Stimulated activated naive CD8-positive, alpha-beta T cell treated with anti-CD3 and anti-CD28 coated beads, Interleukin-15, amount 100 ng/mL, for 72 hours (primary cell): Measurements from ENCODE around the gene PHYH.
A peak's percentile ranks its signal among the peaks of the same experiment; 100 is the strongest.
"Not testable (repeated sequence)": the region's sequence is repeated elsewhere in the genome, so short reads cannot be mapped to it uniquely, and the experiment has no call there.

Source experiments
- ATAC-seq: fragments of 150-1000 bp; cut with Tn5 transposase; 2 replicates; pipeline ENCODE4 v1.10.0; 2021; ENCODE audit warnings: mild to moderate bottlenecking, moderate library complexity
- DNase-seq, 2 donors: peaks; one replicate each; pipeline ENCODE4 v3.0.0; 2021 to 2022
- H3K27ac Mint-ChIP-seq, 2 donors: one replicate each; pipeline ENCODE4 v1.8.0; 2022; ENCODE audit warnings: mild to moderate bottlenecking in 2 of 2, mixed read lengths in 2 of 2, moderate library complexity in 2 of 2
- H3K27me3 Mint-ChIP-seq: one replicate; pipeline ENCODE4 v1.8.0; 2022; ENCODE audit warnings: mixed read lengths
- H3K4me1 Mint-ChIP-seq: one replicate; pipeline ENCODE4 v1.8.0; 2022; ENCODE audit warnings: mild to moderate bottlenecking, mixed read lengths
- H3K4me3 Mint-ChIP-seq, 2 donors: one replicate each; pipeline ENCODE4 v1.8.0; 2022; ENCODE audit warnings: mild to moderate bottlenecking in 2 of 2, mixed read lengths in 2 of 2, moderate library complexity in 1 of 2
- H3K9me3 Mint-ChIP-seq, 2 donors: one replicate each; pipeline ENCODE4 v1.8.0; 2022; ENCODE audit warnings: mixed read lengths in 2 of 2

Gene PHYH

DNA sequence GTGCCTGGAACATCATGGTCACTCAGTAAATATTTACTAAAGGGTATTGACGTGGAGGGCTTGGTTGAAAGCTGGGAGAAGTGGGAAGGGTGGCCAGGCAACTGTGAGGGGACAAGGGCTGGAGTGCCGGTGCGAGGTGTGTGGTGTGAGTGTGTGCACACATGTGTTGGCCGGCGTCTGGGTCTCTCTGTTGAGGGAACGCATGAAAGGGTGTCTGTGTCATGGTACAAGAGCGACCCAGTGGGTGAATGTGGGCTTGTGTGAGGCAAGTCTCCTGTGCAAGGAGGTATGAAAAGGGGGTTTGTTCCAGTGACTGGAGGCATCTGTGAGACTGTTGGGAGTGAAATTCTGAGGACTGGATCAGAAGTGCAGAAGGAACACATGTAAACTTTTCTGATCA is 36.3 kb downstream of the PHYH start:
- H3K27ac Mint-ChIP-seq = no peak overlapping the region
- DNase-seq (no peak), ATAC-seq (no peak)
- no peak overlapping the region for H3K4me3 Mint-ChIP-seq
- peaks cover 0 to 4% of the 10 kb centered on the region in 2 donors for H3K9me3 Mint-ChIP-seq
- no peaks in the 10 kb centered on the region for H3K4me1 Mint-ChIP-seq
- H3K27me3 Mint-ChIP-seq = peaks cover 20% of the 10 kb centered on the region

DNA sequence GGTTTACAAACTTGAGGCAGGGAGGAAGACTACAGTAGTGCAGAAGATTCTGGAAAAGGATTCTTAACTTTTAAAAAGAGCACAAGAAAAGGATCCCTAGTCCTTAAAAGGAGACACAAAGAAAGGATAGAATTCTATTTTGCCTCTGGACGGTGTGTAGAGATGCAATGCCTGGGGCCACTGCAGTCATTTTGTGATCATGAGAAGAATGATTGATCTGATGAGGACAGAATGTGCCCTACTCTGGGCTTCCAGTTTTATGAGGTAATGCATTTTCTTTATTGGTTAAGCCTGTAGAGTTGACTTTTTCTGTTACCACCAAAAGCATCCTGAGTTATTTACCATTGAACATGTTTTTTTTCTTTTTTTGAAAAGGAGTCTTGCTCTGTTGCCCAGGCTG is 37.4 kb downstream of the PHYH start:
- no peaks in the 10 kb centered on the region for H3K4me1 Mint-ChIP-seq
- peaks cover 0 to 4% of the 10 kb centered on the region in 2 donors for H3K9me3 Mint-ChIP-seq
- no peak for DNase-seq
- no peak overlapping the region for H3K27ac Mint-ChIP-seq
- peaks cover 20% of the 10 kb centered on the region for H3K27me3 Mint-ChIP-seq
- ATAC-seq = no peak
- no peak overlapping the region for H3K4me3 Mint-ChIP-seq

DNA sequence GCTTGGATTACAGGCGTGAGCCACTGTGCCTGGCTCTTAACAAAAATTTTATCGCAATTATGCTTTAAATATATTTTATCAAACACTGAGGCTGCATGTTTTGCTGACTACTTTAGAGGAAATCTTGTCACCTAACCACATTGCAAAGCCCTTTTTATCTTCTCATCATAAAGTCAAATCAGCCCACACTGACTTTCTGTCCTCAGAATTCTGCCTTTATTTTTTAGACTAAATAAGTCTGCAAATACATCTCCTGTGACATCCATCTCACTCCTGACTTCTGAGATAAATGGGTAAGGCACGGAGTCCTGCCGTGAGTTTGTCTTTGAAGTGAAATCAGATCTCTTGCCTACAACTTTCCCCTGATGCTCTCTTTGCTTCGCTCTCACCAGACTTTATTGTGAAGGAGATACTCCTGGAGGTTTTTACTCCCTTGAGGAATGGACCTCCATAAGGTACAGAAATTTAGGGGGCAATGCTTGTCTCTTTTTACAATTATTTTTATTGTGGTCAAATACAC is 42.2 kb downstream of the PHYH start:
- Mint-ChIP-seq H3K4me3 (no peak overlapping the region), H3K9me3 (peaks cover 0 to 4% of the 10 kb centered on the region in 2 donors), H3K27ac (no peak overlapping the region), H3K4me1 (no peaks in the 10 kb centered on the region), H3K27me3 (no peaks in the 10 kb centered on the region)
- ATAC-seq (no peak), DNase-seq (no peak)

DNA sequence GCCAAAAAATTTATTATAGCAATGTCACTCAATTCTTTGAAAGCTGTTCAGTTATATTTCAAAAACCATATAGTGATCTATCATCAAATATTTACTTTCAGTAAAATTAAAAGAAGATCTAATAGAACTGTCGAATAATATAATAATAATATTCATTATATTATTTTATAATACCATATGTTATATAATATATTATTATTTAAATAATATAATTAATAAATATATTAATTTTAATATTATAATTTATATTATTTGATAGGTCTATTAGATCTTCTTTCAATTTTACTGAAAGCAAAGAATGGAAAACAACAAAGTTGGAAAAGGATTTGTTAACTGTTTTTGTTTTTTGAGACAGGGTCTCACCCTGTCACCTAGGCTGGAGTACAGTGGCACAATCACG is 43.2 kb downstream of the PHYH start:
- Mint-ChIP-seq H3K9me3 (peaks cover 0 to 4% of the 10 kb centered on the region in 2 donors), H3K27ac (no peak overlapping the region), H3K27me3 (no peaks in the 10 kb centered on the region), H3K4me3 (no peak overlapping the region), H3K4me1 (no peaks in the 10 kb centered on the region)
- ATAC-seq (no peak), DNase-seq (no peak)

DNA sequence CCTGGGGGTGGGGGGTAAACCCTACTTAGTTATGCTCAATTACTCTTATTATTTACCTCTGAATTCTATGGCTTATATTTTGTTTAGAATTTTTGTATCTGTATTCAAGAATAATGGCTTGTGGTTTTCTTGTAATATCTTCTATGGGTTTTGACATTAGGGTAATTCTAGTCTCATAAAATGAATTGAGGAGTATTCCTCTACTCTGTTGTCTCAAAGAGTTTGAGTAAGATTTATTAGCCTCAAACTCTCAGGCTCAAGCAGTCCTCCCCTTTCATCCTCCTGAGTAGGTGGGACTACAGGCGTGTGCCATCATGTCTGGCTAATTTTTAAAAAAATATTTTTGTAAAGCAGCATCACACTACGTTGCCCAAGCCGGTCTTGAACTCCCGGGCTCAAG is 46.1 kb downstream of the PHYH start:
- no peak overlapping the region for H3K4me3 Mint-ChIP-seq

DNA sequence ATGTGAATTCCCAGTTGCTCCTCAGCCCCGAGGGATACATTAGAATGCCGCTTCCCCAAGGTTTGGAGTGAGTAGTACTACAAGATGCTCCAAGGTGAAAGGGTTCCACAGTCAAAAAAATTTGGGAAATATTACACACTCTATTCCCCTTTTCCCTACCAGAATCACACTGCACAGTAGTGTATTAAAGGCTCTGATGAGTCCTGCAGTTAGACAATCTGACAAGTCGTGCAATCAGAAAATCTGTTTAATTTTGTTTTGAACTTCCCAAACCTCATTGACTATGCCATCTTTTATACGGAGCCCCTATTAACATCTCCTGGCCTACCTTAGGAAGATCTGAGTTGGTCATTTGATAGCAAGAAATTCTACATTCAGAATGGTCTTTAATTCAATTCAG is 52.1 kb downstream of the PHYH start:
- H3K27me3 Mint-ChIP-seq = no peaks in the 10 kb centered on the region
- no peak overlapping the region for H3K4me3 Mint-ChIP-seq
- no peaks in the 10 kb centered on the region for H3K4me1 Mint-ChIP-seq
- ATAC-seq (no peak), DNase-seq (no peak)
- no peaks in the 10 kb centered on the region for H3K9me3 Mint-ChIP-seq
- H3K27ac Mint-ChIP-seq = no peak overlapping the region

More for the DNA sequence above, 46.1 kb downstream of the PHYH start:
- H3K27me3 Mint-ChIP-seq = no peaks in the 10 kb centered on the region
- H3K9me3 Mint-ChIP-seq = no peaks in the 10 kb centered on the region
- no peaks in the 10 kb centered on the region for H3K4me1 Mint-ChIP-seq
- ATAC-seq = no peak
- no peak for DNase-seq
- no peak overlapping the region for H3K27ac Mint-ChIP-seq

DNA sequence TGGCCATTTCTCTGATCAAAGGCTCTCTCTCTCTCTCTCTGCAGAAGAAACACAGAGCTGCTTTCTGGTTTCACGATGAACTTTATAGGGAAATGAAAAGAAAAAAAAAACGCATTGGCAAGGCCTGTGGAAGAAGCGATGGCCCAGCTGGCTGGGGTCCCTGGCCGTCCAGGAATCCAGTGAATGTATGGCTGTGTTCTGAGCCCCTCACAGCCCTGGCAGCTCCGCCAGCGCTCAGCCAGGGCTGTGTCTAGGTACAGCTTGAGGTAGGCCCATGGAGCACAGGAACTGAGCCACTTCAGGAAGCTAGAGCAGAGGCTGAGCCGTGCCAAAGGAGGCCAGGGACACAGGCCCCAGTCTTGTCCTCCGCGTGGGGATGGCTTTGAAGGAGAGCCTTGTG is 52.6 kb downstream of the PHYH start:
- ATAC-seq (no peak), DNase-seq (no peak)
- Mint-ChIP-seq H3K27me3 (no peaks in the 10 kb centered on the region), H3K4me3 (no peak overlapping the region), H3K4me1 (no peaks in the 10 kb centered on the region), H3K9me3 (no peaks in the 10 kb centered on the region), H3K27ac (no peak overlapping the region)

DNA sequence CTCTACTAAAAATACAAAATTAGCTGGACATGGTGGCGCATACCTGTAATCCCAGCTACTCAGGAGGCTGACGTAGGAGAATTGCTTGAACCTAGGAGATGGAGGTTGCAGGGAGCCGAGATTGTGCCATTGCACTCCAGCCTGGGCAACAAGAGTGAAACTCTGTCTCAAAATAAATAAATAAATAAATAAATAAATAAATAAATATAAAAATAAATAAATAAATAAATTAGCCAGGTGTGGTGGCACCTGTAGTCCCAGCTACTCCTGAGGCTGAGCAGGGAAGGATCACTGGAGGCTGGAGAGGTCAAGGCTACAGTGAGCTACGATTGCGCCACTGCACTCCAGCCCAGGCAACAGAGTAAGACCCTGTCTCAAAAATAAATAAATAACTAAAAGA is 57.6 kb downstream of the PHYH start:
- not testable (repeated sequence) for H3K9me3 Mint-ChIP-seq, DNase-seq, H3K4me3 Mint-ChIP-seq, H3K4me1 Mint-ChIP-seq, H3K27me3 Mint-ChIP-seq, H3K27ac Mint-ChIP-seq, ATAC-seq

DNA sequence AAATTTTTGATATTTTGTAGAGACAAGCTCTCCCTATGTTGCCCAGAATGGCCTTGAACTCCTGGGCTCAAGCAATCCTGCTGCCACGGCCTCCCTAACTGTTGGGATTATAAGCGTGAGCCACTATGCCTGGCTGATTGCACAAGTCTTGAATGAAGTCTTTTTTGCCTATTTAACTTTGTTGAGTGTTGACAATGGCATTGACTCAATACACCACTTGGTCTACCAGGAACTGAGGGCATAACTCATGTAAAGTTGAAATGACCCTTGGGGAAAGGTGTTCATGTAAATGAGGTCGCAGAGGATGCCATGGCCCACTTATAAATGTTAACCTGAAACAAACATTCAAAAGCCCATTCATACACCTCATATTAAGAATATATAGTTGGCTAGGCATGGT is 58.3 kb downstream of the PHYH start:
- ATAC-seq = no peak
- H3K27me3 Mint-ChIP-seq = no peaks in the 10 kb centered on the region
- no peaks in the 10 kb centered on the region for H3K9me3 Mint-ChIP-seq
- H3K4me1 Mint-ChIP-seq = no peaks in the 10 kb centered on the region
- no peak for DNase-seq
- H3K27ac Mint-ChIP-seq = no peak overlapping the region
- H3K4me3 Mint-ChIP-seq = no peak overlapping the region

DNA sequence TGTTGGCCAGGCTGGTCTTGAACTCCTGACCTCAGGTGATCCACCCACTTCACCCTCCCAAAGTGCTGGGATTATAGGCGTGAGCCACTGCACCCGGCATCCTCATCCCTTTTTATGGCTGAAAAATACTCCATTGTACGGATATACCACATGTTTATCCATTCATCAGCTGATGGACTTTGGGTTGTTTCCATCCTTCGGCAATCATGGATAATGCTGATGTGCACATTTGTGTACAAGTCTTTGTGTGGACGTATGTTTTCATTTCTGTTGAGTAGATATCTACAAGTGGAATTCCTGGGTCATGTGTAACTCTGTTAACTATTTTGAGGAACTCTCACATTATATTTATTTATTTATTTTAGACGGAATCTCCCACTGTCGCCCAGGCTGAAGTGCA is 59.9 kb downstream of the PHYH start:
- Mint-ChIP-seq H3K27ac (peak overlapping the region in 1 of 2 donors; percentile 63), H3K4me1 (no peaks in the 10 kb centered on the region), H3K9me3 (no peaks in the 10 kb centered on the region), H3K4me3 (no peak overlapping the region), H3K27me3 (no peaks in the 10 kb centered on the region)
- no peak for DNase-seq
- no peak for ATAC-seq

DNA sequence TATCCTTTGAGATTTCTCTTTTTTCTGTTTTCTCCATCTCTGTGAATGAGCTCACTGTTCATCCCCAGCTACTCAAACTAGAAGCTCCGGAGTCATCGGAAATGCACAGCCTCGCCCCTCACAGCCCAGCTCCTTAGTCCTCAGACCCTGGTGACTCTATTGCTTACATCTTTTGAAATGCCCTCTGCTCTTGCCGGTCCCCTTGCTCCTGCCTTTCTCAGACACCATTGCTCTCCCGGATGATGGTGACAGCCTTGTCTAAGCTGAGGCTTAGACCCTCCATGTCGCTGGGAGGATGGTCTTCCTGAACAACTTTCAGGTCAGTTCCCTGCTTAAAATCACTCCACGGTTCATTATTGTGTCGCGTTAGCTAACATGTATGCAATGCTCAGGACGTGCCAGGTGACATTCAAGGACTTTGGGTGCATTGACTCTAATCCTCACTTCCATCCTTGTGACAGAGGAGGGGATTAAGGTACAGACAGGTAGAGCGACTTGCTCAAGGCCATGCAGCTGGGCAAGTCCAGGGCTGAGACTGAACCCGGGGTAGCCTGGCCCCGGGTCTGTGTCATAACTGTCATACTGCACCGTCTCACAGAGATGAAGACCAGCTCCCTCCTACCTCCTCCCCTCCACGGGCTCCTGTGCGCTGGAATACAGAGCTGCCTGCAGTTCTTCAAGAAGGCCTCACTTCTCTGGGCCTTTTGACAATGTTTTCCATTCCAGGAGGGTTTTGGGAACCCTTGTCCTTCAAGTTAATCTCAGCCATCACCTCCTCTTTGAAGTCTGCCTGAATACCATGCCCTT is 61.4 kb downstream of the PHYH start:
- ATAC-seq (no peak), DNase-seq (no peak)
- Mint-ChIP-seq H3K27ac (no peak overlapping the region), H3K4me3 (no peak overlapping the region), H3K9me3 (no peaks in the 10 kb centered on the region), H3K27me3 (peaks cover 7% of the 10 kb centered on the region), H3K4me1 (no peaks in the 10 kb centered on the region)

DNA sequence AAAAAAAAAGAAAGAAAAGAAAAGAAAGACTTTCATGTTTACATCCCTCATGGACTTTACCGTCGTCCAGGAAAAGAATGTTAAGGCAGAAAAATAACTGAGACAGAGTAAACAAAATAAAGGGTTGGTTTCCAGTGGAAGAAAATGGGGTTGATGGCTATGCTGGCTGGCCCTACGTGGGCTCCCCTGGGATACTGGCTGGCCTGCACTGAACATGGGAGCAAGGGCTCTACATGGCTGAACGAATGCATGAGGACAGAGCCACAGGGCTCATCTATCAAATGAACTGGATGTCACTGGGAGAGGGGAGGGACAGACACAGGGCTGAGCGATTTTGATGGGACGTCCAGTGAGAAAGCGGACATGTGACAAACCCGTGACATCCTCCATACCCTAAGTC is 63.2 kb downstream of the PHYH start:
- no peak overlapping the region for H3K27ac Mint-ChIP-seq
- H3K27me3 Mint-ChIP-seq = peaks cover 9% of the 10 kb centered on the region
- DNase-seq (no peak), ATAC-seq (no peak)
- H3K4me3 Mint-ChIP-seq = no peak overlapping the region
- H3K9me3 Mint-ChIP-seq = no peaks in the 10 kb centered on the region
- no peaks in the 10 kb centered on the region for H3K4me1 Mint-ChIP-seq

DNA sequence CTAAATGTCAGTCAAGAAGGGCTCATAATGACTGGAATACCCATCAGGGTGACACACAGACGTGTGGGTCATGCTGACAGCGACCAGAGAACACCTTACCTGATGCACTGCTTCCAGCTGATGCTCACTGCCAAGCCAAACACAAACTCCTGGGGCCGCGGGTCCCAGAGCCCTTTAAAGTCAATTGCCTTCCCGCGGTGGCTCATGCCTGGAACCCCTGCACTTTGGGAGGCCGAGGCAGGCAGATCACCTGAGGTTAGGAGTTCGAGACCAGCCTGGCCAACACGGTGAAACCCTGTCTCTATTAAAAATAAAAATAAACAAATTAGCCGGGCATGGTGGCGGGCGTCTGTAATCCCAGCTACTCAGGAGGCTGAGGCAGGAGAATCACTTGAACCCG is 65.1 kb downstream of the PHYH start:
- not testable (repeated sequence) for H3K27ac Mint-ChIP-seq, ATAC-seq, DNase-seq, H3K4me1 Mint-ChIP-seq, H3K4me3 Mint-ChIP-seq, H3K27me3 Mint-ChIP-seq, H3K9me3 Mint-ChIP-seq

DNA sequence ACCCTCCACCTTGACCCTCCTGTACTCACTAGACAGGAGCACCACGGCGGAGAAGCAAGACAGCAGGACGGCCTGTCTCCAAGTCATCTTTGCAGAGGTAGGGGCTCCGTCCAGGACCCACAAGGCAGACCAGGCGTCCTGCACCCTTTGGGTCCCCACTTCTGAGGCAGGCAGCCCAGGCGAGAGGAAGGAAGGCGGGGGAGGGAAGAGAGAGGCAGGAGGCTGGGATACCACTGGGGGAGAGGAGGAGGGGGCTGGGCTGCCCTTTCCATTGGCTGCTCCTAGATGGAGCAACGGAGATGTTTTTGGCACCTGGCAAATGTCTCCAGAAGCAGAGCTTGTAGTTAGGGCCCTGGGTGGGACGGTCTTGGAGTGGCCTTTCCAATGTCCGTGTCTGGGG is 65.7 kb downstream of the PHYH start, which contains the start of gene UCMA:
Gene UCMA, minus strand, starts transcription at position 203 of the 400 bp plus-strand sequence. Its CDS starts 116 bp downstream, at position 87.
- H3K4me1 Mint-ChIP-seq = no peaks in the 10 kb centered on the region
- DNase-seq = no peak
- peaks cover 9% of the 10 kb centered on the region for H3K27me3 Mint-ChIP-seq
- H3K9me3 Mint-ChIP-seq = no peaks in the 10 kb centered on the region
- no peak within 1 kb of the TSS for H3K4me3 Mint-ChIP-seq
- ATAC-seq = no peak
- H3K27ac Mint-ChIP-seq = no peak within 1 kb of the TSS

DNA sequence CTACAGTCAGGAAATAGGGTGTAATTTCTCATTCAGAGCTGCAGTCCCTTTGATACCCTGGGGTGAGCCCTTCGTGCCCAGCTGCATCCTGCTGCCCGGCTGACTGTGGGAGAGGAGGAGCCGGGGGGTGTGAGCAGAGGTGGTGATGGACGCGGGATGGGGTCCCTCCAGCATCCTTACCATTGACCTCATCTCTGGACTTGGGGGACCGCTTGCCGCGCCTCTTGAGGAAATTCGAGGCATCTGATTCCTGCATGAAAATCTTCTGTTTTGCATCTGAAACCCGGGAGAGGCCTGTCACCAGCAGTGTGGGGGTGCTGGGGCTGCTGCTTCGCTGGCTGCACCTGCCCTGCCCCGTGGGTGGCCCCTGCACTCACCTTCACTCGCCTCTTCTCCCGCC is 66.5 kb downstream of the PHYH start:
- Mint-ChIP-seq H3K4me3 (no peak overlapping the region), H3K27ac (no peak overlapping the region), H3K27me3 (peaks cover 9% of the 10 kb centered on the region), H3K9me3 (no peaks in the 10 kb centered on the region), H3K4me1 (no peaks in the 10 kb centered on the region)
- ATAC-seq (no peak), DNase-seq (no peak)

DNA sequence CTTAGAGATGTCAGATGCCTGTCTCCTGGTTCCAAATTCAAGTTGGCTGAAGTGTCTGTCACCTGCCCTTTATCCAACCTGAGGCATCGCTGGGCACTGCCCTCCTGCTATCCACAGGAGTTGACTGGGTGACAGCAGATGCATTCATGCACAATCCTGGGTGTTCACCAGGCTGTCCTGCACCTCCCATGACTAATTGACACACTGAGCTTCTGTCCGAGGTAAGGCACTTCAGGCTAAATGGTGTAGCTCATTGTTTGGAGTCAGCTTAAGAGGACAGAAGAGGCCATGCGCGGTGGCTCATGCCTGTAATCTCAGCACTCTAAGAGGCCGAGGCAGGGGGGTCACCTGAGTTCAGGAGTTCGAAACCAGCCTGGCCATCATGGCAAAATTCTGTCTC is 68.1 kb downstream of the PHYH start:
- Mint-ChIP-seq H3K27me3 (peaks cover 9% of the 10 kb centered on the region), H3K4me1 (no peaks in the 10 kb centered on the region), H3K4me3 (no peak overlapping the region), H3K9me3 (no peaks in the 10 kb centered on the region), H3K27ac (no peak overlapping the region)
- no peak for ATAC-seq
- DNase-seq = no peak

DNA sequence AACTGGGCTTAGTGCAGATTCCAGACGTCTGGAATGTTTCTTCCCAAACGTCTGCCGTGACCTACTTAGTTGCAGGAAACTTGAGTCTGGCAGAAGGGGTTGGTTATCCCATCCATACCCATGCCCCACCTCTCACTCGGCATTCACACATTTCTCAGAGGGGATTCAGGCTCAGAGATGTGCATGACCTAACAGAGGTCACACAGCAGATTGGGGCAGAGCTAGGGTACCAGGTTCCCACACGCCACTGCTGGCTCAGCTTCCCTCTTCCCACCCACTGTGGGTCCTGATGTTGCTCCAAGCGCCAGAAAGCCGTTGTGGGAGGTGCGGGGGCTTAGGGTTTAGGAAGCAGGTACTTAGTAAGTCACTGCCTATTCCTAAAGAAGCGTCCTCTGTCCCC is 68.7 kb downstream of the PHYH start:
- H3K27ac Mint-ChIP-seq = no peak overlapping the region
- peaks cover 9% of the 10 kb centered on the region for H3K27me3 Mint-ChIP-seq
- H3K4me3 Mint-ChIP-seq = no peak overlapping the region
- H3K4me1 Mint-ChIP-seq = no peaks in the 10 kb centered on the region
- DNase-seq = no peak
- no peaks in the 10 kb centered on the region for H3K9me3 Mint-ChIP-seq
- no peak for ATAC-seq
